K562 (cell line): ENCODE measurements around the gene IFITM2. TPM values are rescaled to one million over a fixed set of nuclear protein-coding genes. Genes with fewer than 3 reads are reported as not detected.

Experiments used
- BDP1 ChIP-seq: IDR thresholded peaks from 3 replicates; pipeline ENCODE4 v1.6.1; 2011; ENCODE audit not compliant: insufficient read length, insufficient read depth
- CEBPB ChIP-seq: fragments of 450-650 bp; IDR thresholded peaks from 2 replicates; pipeline ENCODE4 v1.6.1; 2016; ENCODE audit warnings: missing genetic modification characterization, missing compliant biosample characterization
- ELK3 ChIP-seq: fragments of 450-650 bp; formaldehyde crosslinking; IDR thresholded peaks from 2 replicates; pipeline ENCODE4 v1.4.0; 2020; ENCODE audit warnings: mild to moderate bottlenecking
- GABPA ChIP-seq: fragments of 200-800 bp; sonication (Bioruptor generic); conservative IDR thresholded peaks from 2 replicates; pipeline ENCODE4 v1.6.1; 2016; ENCODE audit warnings: low read depth, missing genetic modification characterization, missing compliant biosample characterization
- NEUROD1 ChIP-seq: fragments of 150-350 bp; IDR thresholded peaks from 2 replicates; pipeline ENCODE4 v1.6.1; 2014; ENCODE audit warnings: borderline replicate concordance, low read length, low read depth; ENCODE audit not compliant: partially characterized antibody
- SIRT6 ChIP-seq: IDR thresholded peaks from one replicate; pipeline ENCODE4 v1.6.1; 2012; ENCODE audit warnings: low read depth, mild to moderate bottlenecking, control low read depth, inconsistent platforms, low read length, moderate library complexity
- SMAD1 ChIP-seq: fragments of 150-350 bp; IDR thresholded peaks from 2 replicates; pipeline ENCODE4 v1.6.1; 2014; ENCODE audit warnings: low read length, low read depth; ENCODE audit not compliant: partially characterized antibody
- STAT5A ChIP-seq: IDR thresholded peaks from 2 replicates; pipeline ENCODE4 v1.6.1; 2012; ENCODE audit warnings: low read length, inconsistent platforms, borderline replicate concordance
- USF2 ChIP-seq: sonication (generic); formaldehyde crosslinking; IDR thresholded peaks from 2 replicates; pipeline ENCODE4 v1.5.0; 2020; ENCODE audit warnings: missing genetic modification reagents
- XRCC4 ChIP-seq: IDR thresholded peaks from one replicate; pipeline ENCODE4 v1.6.1; 2011; ENCODE audit not compliant: insufficient read depth, insufficient read length; ENCODE audit errors: extremely low read depth
- ZFP1 ChIP-seq: fragments of 450-650 bp; formaldehyde crosslinking; IDR thresholded peaks from 2 replicates; pipeline ENCODE4 v1.4.0; 2020; ENCODE audit warnings: mild to moderate bottlenecking, mixed read lengths
- ZNF280A ChIP-seq: fragments of 450-650 bp; IDR thresholded peaks from 2 replicates; pipeline ENCODE4 v1.6.1; 2018; ENCODE audit warnings: mild to moderate bottlenecking, low read depth; ENCODE audit not compliant: partially characterized antibody
- polyA plus RNA-seq, 8 experiments: library from polyadenylated mRNA; depleted of rRNA in 4 of 8; stranded (reverse) in 5 of 8; unstranded in 3 of 8; fragments of >200 nt; fragmentation: Nextera tagmentation in 2 of 8; fragmentation: Illumina TruSeq in 1 of 8; extraction: Ambion mirVana in 2 of 8; extraction: Trizol in 1 of 8; gene quantifications; 2 replicates each; pipeline versions ENCODE4 v1.2.1 to v1.2.3, GENCODE V29; 2011 to 2014; ENCODE audit warnings: inconsistent platforms in 1 of 8, missing spikeins in 1 of 8
- total RNA-seq, 7 experiments: library from RNA; depleted of rRNA in 6 of 7; stranded (reverse); fragments of >200 nt in 6 of 7; fragmentation: Illumina TruSeq in 2 of 7; extraction: Trizol in 2 of 7; gene quantifications; 2 replicates each; pipeline versions ENCODE4 v1.2.1 to v1.2.3, GENCODE V29; 2011 to 2021; ENCODE audit warnings: low replicate concordance in 1 of 7
- TF ChIP-seq, protein P1 (sequence below): fragments of 450-650 bp; IDR thresholded peaks from 2 replicates; pipeline ENCODE4 v1.6.1; 2016; ENCODE audit warnings: mild to moderate bottlenecking, moderate library complexity

IFITM2 gene
- total and polyA plus RNA-seq, 9 of the 15 experiments (the other 6 are each of a cell fraction or from before 2014, with no cell fraction given): 52.8 to 4,872 (median 356) TPM

DNA sequence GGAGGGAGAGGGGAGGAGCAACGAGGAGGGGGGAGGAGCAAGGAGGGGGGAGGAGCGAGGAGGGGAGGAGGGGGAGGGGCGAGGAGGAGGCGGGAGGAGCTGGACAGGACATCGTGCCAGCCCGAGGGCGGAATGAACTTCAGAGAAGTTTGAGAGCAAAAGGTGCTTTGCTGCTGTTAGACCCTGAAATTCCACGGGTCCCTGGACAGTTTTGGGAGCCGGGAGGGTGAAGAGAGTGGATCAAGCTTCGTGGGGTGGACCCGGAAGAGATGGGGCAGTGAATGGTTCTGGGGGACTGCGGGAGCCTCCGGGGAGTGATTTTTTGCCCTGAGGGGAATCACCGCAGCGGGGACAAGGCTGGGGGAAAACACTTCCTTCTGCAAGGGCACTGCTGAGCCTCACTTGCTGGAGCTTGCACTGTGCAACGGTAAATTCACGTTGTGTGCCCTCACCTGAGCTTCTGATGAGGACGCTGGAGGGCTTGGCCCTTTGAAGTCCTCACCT is 40.1 kb upstream of the IFITM2 start (continued):
- TF ChIP-seq ELK3 (CRISPR knock-in tag): no peak
- TF ChIP-seq XRCC4: no peak
- TF ChIP-seq ZFP1 (CRISPR knock-in tag): 0 out of 2 replicates have a peak, but pooled peaks have one; percentile 3
- TF ChIP-seq, protein P1, sequence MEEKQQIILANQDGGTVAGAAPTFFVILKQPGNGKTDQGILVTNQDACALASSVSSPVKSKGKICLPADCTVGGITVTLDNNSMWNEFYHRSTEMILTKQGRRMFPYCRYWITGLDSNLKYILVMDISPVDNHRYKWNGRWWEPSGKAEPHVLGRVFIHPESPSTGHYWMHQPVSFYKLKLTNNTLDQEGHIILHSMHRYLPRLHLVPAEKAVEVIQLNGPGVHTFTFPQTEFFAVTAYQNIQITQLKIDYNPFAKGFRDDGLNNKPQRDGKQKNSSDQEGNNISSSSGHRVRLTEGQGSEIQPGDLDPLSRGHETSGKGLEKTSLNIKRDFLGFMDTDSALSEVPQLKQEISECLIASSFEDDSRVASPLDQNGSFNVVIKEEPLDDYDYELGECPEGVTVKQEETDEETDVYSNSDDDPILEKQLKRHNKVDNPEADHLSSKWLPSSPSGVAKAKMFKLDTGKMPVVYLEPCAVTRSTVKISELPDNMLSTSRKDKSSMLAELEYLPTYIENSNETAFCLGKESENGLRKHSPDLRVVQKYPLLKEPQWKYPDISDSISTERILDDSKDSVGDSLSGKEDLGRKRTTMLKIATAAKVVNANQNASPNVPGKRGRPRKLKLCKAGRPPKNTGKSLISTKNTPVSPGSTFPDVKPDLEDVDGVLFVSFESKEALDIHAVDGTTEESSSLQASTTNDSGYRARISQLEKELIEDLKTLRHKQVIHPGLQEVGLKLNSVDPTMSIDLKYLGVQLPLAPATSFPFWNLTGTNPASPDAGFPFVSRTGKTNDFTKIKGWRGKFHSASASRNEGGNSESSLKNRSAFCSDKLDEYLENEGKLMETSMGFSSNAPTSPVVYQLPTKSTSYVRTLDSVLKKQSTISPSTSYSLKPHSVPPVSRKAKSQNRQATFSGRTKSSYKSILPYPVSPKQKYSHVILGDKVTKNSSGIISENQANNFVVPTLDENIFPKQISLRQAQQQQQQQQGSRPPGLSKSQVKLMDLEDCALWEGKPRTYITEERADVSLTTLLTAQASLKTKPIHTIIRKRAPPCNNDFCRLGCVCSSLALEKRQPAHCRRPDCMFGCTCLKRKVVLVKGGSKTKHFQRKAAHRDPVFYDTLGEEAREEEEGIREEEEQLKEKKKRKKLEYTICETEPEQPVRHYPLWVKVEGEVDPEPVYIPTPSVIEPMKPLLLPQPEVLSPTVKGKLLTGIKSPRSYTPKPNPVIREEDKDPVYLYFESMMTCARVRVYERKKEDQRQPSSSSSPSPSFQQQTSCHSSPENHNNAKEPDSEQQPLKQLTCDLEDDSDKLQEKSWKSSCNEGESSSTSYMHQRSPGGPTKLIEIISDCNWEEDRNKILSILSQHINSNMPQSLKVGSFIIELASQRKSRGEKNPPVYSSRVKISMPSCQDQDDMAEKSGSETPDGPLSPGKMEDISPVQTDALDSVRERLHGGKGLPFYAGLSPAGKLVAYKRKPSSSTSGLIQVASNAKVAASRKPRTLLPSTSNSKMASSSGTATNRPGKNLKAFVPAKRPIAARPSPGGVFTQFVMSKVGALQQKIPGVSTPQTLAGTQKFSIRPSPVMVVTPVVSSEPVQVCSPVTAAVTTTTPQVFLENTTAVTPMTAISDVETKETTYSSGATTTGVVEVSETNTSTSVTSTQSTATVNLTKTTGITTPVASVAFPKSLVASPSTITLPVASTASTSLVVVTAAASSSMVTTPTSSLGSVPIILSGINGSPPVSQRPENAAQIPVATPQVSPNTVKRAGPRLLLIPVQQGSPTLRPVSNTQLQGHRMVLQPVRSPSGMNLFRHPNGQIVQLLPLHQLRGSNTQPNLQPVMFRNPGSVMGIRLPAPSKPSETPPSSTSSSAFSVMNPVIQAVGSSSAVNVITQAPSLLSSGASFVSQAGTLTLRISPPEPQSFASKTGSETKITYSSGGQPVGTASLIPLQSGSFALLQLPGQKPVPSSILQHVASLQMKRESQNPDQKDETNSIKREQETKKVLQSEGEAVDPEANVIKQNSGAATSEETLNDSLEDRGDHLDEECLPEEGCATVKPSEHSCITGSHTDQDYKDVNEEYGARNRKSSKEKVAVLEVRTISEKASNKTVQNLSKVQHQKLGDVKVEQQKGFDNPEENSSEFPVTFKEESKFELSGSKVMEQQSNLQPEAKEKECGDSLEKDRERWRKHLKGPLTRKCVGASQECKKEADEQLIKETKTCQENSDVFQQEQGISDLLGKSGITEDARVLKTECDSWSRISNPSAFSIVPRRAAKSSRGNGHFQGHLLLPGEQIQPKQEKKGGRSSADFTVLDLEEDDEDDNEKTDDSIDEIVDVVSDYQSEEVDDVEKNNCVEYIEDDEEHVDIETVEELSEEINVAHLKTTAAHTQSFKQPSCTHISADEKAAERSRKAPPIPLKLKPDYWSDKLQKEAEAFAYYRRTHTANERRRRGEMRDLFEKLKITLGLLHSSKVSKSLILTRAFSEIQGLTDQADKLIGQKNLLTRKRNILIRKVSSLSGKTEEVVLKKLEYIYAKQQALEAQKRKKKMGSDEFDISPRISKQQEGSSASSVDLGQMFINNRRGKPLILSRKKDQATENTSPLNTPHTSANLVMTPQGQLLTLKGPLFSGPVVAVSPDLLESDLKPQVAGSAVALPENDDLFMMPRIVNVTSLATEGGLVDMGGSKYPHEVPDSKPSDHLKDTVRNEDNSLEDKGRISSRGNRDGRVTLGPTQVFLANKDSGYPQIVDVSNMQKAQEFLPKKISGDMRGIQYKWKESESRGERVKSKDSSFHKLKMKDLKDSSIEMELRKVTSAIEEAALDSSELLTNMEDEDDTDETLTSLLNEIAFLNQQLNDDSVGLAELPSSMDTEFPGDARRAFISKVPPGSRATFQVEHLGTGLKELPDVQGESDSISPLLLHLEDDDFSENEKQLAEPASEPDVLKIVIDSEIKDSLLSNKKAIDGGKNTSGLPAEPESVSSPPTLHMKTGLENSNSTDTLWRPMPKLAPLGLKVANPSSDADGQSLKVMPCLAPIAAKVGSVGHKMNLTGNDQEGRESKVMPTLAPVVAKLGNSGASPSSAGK: peak; percentile 76; the same call in 1 of the 2 replicates
- TF ChIP-seq USF2 (CRISPR knock-in tag): no peak
- no peak for TF ChIP-seq SMAD1
- TF ChIP-seq CEBPB (tag): no peak
- no peak for TF ChIP-seq GABPA
- no peak for TF ChIP-seq NEUROD1
- no peak for TF ChIP-seq BDP1
- TF ChIP-seq STAT5A: no peak
- TF ChIP-seq SIRT6: no peak
- no peak for TF ChIP-seq ZNF280A
